ENCODE results near the gene GPSM3. TPM values are rescaled to one million over a fixed set of nuclear protein-coding genes. Genes with fewer than 3 reads are reported as not detected.
A peak's percentile ranks its signal among the peaks of the same experiment; 100 is the strongest.
"Not testable (repeated sequence)": the region's sequence is repeated elsewhere in the genome, so short reads cannot be mapped to it uniquely, and the experiment has no call there.

Gene GPSM3
- polyA plus RNA-seq, 3 donors from 2014 or later = 82.2 to 123 (median 84.5) TPM

GRCh38 chr6:32195902-32196681 lies 3.6 kb upstream of the GPSM3 start:
- Mint-ChIP-seq H3K4me1 (peaks cover 50 to 52% of the 10 kb centered on the region in 2 donors), H3K4me3 (peak overlapping the region; percentile 98 to 99 (median 98)), H3K9me3 (no peaks in the 10 kb centered on the region), H3K27me3 (ENCODE audit: low read depth in 3 of 3) (peaks cover 11 to 21% (median 18%) of the 10 kb centered on the region in 3 donors), H3K36me3 (no peaks in the 10 kb centered on the region), H3K27ac (peak overlapping the region; percentile 99 to 100 (median 100))
- peak; percentile 81 to 87 (median 84) for DNase-seq

- H3K4me1 Mint-ChIP-seq = peaks cover 53 to 56% of the 10 kb centered on the region in 2 donors
- no peaks in the 10 kb centered on the region for H3K9me3 Mint-ChIP-seq
- DNase-seq = peak; percentile 100
- H3K27ac Mint-ChIP-seq = peak overlapping the region; percentile 99 to 100 (median 100)
- peaks cover 12 to 22% (median 18%) of the 10 kb centered on the region in 3 donors for H3K27me3 Mint-ChIP-seq (ENCODE audit: low read depth in 3 of 3)
- H3K36me3 Mint-ChIP-seq = no peaks in the 10 kb centered on the region
- peak overlapping the region; percentile 98 to 99 (median 98) for H3K4me3 Mint-ChIP-seq
These were observed 3.1 kb upstream of the GPSM3 start for GRCh38 chr6:32195652-32195901.

DNA sequence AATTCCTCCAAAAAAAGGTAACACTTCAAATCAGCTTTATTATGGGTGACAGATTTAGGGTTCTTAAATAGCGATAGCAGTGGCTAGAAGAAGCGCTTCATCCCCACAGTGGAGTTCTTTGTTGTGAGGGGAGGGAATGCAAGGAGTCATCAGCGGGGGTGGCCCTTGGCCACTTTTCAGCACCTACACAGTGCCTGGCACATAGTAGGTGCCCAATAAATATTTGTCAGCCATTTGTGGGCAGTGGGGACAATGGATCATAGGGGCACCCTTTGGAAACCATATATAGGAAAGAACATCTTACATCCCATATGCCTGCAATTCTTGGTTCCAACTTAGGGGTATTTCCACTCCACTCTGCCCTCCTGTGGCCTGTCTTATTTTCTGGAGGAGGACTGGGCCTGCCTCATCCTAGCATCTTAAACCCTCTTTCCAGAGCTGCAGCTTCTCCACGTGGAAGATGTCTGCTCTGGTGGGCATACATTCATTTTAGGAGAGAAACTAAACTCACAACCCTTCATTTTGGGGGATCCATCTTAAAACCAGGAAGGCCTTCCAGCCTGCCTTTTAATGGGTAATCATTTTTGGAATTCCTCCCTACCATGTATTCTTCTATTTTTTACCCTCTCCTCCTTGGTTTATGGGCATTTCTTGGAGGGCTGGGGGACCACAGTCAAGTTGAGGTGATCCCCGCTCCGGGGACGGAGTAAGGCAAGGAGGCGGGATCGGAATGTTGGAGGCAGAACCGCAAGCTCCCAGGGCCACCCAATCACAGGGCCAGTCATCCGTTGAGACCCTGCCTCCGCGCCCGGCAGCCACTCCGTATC lies 2.6 kb upstream of the GPSM3 start:
- H3K4me1 Mint-ChIP-seq = peaks cover 58 to 61% of the 10 kb centered on the region in 2 donors
- no peaks in the 10 kb centered on the region for H3K9me3 Mint-ChIP-seq
- peak overlapping the region; percentile 98 to 99 (median 98) for H3K4me3 Mint-ChIP-seq
- DNase-seq = no peak
- no peaks in the 10 kb centered on the region for H3K36me3 Mint-ChIP-seq
- peaks cover 16 to 23% (median 22%) of the 10 kb centered on the region in 3 donors for H3K27me3 Mint-ChIP-seq (ENCODE audit: low read depth in 3 of 3)
- peak overlapping the region; percentile 94 to 100 (median 100) for H3K27ac Mint-ChIP-seq

DNA sequence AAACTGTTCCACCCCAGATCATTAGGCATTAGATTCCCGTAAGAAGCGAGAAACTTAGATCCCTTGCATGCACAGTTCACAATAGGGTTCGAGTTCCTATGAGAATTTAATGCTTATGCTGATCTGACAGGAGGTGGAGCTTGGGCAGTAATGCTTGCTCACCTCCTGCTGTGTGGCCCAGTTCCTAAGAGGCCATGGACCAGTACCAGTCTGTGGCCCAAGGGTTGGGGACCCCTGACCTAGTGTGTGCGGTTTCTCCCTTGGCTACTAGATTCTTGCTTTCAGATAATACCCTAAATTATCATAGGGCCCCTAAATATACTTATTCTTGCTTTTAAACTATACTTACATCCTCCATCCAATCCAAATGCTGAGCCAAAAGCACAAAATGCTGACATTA lies 1.9 kb upstream of the GPSM3 start:
- H3K9me3 Mint-ChIP-seq = no peaks in the 10 kb centered on the region
- no peaks in the 10 kb centered on the region for H3K36me3 Mint-ChIP-seq
- DNase-seq = no peak
- peak overlapping the region; percentile 99 to 100 (median 100) for H3K27ac Mint-ChIP-seq
- peaks cover 16 to 25% (median 23%) of the 10 kb centered on the region in 3 donors for H3K27me3 Mint-ChIP-seq (ENCODE audit: low read depth in 3 of 3)
- peak overlapping the region; percentile 95 to 99 (median 98) for H3K4me3 Mint-ChIP-seq
- H3K4me1 Mint-ChIP-seq = peaks cover 59 to 63% of the 10 kb centered on the region in 2 donors

GRCh38 chr6:32193096-32193495 lies 653 bp upstream of the GPSM3 start:
- Mint-ChIP-seq H3K27ac (peak overlapping the region; percentile 99 to 100 (median 99)), H3K4me1 (peaks cover 71 to 74% of the 10 kb centered on the region in 2 donors), H3K27me3 (ENCODE audit: low read depth in 3 of 3) (peaks cover 16 to 31% (median 27%) of the 10 kb centered on the region in 3 donors), H3K4me3 (peak overlapping the region; percentile 95 to 96 (median 96))
- not testable (repeated sequence) for DNase-seq, H3K9me3 Mint-ChIP-seq, H3K36me3 Mint-ChIP-seq

DNA sequence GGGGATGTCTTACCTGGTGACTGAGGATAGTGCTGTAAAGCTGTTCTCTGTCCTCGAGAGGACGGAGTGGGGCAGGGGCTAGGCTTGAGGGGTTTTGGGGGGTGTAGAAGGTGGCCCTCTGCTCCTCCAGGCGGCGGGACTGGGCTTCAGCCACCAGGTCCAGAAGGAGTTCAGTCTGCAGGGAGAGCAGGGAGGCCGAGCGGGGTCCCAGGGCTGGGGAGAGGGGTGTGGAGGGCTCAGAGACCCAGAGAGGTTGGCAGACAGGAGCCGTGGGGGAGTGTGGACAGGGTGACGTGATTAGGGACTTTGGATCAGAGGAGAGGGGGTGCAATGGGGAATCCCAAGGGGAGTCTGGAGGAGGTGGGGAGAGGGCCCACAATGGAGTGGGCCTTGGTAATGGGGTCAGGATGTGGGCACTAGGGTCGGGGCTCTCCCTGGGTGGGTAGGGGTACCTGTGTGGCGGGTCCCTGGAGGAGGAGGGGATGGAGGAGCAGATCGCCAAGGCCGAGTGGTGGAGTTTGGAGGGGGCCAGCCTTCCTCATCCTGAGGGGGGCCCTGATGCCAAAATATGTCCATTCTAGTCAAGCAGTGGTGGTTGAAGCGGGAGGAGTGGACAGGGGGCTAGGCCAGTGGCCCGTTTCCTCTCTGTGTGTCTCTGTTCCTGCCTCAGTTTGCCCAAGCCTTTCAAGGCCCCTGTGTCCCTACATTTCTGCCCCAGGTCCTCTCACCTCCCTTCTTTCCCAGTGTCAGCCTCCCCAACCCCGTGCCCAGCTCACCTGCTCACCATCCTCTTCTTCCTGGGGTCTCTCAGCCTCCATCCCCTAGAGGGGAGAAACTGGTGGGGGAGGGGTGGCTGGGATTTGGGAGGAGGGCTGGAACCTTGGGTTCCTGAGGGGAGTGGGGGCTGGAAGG lies 491 bp downstream of the GPSM3 start:
- peak in 2 of 3 donors; percentile 7 to 32 for DNase-seq
- H3K4me1 Mint-ChIP-seq = peaks cover 76 to 83% of the 10 kb centered on the region in 2 donors
- peaks cover 16 to 31% (median 27%) of the 10 kb centered on the region in 3 donors for H3K27me3 Mint-ChIP-seq (ENCODE audit: low read depth in 3 of 3)
- peaks cover 0 to 13% (median under 1%) of the 10 kb centered on the region in 3 donors for H3K36me3 Mint-ChIP-seq
- no peaks in the 10 kb centered on the region for H3K9me3 Mint-ChIP-seq
- peak overlapping the region; percentile 95 to 96 (median 96) for H3K4me3 Mint-ChIP-seq
- H3K27ac Mint-ChIP-seq = peak overlapping the region; percentile 99 to 100 (median 99)

- no peak for DNase-seq
- Mint-ChIP-seq H3K27me3 (ENCODE audit: low read depth in 3 of 3) (peaks cover 12 to 27% (median 23%) of the 10 kb centered on the region in 3 donors), H3K4me1 (peaks cover 78 to 82% of the 10 kb centered on the region in 2 donors), H3K27ac (peak overlapping the region; percentile 99 to 100 (median 99)), H3K36me3 (peaks cover 5 to 21% (median 8%) of the 10 kb centered on the region in 3 donors), H3K4me3 (peak overlapping the region; percentile 95 to 96 (median 96)), H3K9me3 (no peaks in the 10 kb centered on the region)
These were observed 1.3 kb downstream of the GPSM3 start for GRCh38 chr6:32190911-32191677.

GRCh38 chr6:32190054-32190851 lies 2.2 kb downstream of the GPSM3 start, which contains the start of gene PBX2:
TSS of gene PBX2 (minus strand) at chr6:32190202. CDS start at chr6:32189915, 287 bp downstream.
- peaks cover 77 to 80% of the 10 kb centered on the region in 2 donors for H3K4me1 Mint-ChIP-seq
- H3K27ac Mint-ChIP-seq = peak within 1 kb of the TSS; percentile 99 to 100 (median 99)
- DNase-seq = peak; percentile 75 to 76 (median 75)
- peaks cover 6 to 22% (median 20%) of the 10 kb centered on the region in 3 donors for H3K27me3 Mint-ChIP-seq (ENCODE audit: low read depth in 3 of 3)
- H3K9me3 Mint-ChIP-seq = no peaks in the 10 kb centered on the region
- peak within 1 kb of the TSS; percentile 95 to 96 (median 96) for H3K4me3 Mint-ChIP-seq
- H3K36me3 Mint-ChIP-seq = peaks cover 5 to 24% (median 11%) of the 10 kb centered on the region in 3 donors

GRCh38 chr6:32189742-32190053 lies 2.7 kb downstream of the GPSM3 start:
- H3K9me3 Mint-ChIP-seq = no peaks in the 10 kb centered on the region
- no peak for DNase-seq
- H3K4me1 Mint-ChIP-seq = peaks cover 71 to 74% of the 10 kb centered on the region in 2 donors
- H3K4me3 Mint-ChIP-seq = peak overlapping the region; percentile 85 to 94 (median 90)
- peaks cover 5 to 24% (median 11%) of the 10 kb centered on the region in 3 donors for H3K36me3 Mint-ChIP-seq
- H3K27ac Mint-ChIP-seq = peak overlapping the region; percentile 90 to 100 (median 98)
- peaks cover 6 to 22% (median 20%) of the 10 kb centered on the region in 3 donors for H3K27me3 Mint-ChIP-seq (ENCODE audit: low read depth in 3 of 3)

- Mint-ChIP-seq H3K9me3 (no peaks in the 10 kb centered on the region), H3K27ac (peak overlapping the region; percentile 90 to 100 (median 98)), H3K36me3 (peaks cover 5 to 24% (median 11%) of the 10 kb centered on the region in 3 donors), H3K4me3 (peak overlapping the region; percentile 85 to 94 (median 90)), H3K27me3 (ENCODE audit: low read depth in 3 of 3) (peaks cover 6 to 22% (median 20%) of the 10 kb centered on the region in 3 donors), H3K4me1 (peaks cover 66 to 70% of the 10 kb centered on the region in 2 donors)
- no peak for DNase-seq
These were observed 3.2 kb downstream of the GPSM3 start for GRCh38 chr6:32189069-32189741.

DNA sequence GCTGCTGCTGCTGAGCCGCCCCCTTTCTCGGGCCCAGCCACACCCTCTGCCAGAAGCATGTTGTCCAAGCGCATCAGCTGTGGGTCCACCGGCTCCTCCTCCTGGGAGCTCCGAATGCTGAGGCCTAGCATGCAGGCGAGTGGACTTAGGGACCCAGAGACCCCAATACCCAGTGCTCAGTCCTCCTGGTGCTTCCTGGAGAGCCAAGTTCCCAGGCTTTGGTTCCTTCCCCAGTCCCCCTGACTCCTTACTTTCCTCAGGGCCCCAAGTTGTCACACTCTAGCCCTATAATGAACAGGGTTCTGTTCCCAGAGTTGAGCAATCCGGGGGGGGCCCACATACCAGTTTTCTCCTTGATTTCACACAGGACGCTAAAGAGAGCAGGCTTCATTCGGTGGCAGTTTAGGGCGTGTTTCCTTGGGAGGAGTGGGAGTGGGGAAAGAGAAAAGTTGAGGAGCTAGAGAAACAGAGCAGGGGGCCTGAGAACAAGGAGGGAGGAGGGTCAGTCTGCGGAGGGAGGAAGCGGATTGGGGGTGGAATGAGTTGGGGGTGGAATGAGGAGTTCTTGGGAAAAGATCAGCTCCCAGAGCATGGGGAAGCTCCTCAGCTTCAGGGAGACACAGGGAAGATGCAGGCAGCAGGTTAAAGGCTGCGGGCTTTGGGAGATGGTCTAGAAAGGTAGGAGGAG lies 3.9 kb downstream of the GPSM3 start:
- Mint-ChIP-seq H3K27me3 (ENCODE audit: low read depth in 3 of 3) (peaks cover 6 to 22% (median 20%) of the 10 kb centered on the region in 3 donors), H3K27ac (peak overlapping the region; percentile 90 to 100 (median 98)), H3K9me3 (no peaks in the 10 kb centered on the region), H3K4me1 (peaks cover 60 to 63% of the 10 kb centered on the region in 2 donors), H3K36me3 (peaks cover 5 to 24% (median 11%) of the 10 kb centered on the region in 3 donors), H3K4me3 (peak overlapping the region; percentile 85 to 94 (median 90))
- DNase-seq = no peak
